HG02938 (cell line): ENCODE measurements around the gene BIRC6.
A peak's percentile ranks its signal among the peaks of the same experiment; 100 is the strongest.
"Not testable (repeated sequence)": the region's sequence is repeated elsewhere in the genome, so short reads cannot be mapped to it uniquely, and the experiment has no call there.

ENCODE experiments used
- ATAC-seq: cut with Tn5 transposase; IDR thresholded peaks from one replicate; pipeline ENCODE4 v1.9.1; 2021; ENCODE audit warnings: mild to moderate bottlenecking, moderate library complexity; ENCODE audit not compliant: unreplicated experiment

The BIRC6 gene

DNA sequence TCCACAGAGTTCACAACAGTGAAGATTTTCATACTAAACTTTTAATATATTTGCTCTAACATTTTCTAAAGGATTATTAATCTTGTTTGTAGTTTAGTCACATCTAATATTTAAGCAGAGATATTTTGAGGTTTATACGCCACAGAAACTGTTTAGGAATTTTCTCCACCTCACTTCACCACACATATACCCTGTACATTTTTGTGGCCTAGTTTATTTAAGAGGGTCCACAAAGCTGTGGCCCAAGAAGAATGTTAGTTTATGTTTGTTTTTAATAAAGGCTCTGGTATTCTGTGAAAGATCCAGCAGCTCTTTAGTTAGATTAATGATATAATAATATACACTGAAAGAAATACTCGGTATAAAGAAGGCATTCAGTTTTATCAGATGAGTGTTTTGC, 138.3 kb downstream of the BIRC6 start:
- ATAC-seq = no peak

DNA sequence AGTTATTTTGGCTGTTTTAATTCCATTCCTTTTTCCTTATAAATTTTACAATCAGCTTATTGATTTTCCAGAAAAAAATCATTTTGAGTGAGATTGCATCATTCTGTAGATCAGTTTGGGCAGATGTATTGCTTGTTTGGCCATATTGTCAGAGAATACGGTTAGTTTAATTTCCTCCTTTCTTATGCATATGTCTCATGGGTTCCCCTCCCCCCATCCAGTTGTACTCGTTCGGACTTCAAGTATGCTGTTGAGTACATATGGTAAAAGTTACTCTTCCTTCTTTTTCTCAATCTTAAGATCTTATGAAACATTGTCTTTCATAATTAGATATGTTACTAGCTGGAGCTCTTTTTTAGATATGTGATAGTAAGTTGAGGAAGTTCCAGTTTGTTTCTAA, 139.8 kb downstream of the BIRC6 start:
- no peak for ATAC-seq

DNA sequence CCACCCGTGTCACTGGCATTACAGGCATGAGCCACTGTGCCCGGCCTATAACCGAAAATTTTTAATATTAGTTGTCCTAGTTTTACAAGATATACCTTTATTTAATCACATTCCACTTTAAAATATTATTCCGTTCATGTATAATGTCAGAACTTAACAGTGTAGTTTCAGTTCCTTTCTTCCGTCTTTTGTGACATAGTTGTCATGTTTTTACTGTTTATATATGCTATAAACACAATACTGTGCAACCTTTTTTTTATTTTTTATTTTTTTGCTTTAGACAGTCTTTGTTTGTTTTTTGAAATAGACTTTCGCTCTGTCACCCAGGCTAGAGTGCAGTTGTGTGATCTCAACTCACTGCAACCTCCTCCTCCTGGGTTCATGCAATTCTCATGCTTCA, 141.5 kb downstream of the BIRC6 start:
- no peak for ATAC-seq

DNA sequence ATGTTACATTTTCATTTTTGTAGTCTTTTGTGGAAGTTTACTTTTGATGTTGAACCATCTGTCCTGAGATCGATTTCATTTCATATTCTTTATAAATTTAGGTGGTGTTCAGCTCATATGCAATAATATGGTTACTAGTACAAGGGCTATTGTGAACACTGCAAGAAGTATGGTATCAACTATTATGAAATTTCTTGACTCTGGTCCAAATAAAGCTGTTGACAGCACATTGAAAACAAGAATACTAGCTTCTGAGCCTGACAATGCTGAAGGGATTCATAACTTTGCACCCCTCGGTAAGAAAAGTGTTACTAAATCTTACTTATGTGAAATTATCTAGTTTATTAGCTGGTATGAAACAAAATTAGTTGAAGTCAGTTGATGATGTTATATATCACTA, 146.1 kb downstream of the BIRC6 start:
- ATAC-seq = no peak

DNA sequence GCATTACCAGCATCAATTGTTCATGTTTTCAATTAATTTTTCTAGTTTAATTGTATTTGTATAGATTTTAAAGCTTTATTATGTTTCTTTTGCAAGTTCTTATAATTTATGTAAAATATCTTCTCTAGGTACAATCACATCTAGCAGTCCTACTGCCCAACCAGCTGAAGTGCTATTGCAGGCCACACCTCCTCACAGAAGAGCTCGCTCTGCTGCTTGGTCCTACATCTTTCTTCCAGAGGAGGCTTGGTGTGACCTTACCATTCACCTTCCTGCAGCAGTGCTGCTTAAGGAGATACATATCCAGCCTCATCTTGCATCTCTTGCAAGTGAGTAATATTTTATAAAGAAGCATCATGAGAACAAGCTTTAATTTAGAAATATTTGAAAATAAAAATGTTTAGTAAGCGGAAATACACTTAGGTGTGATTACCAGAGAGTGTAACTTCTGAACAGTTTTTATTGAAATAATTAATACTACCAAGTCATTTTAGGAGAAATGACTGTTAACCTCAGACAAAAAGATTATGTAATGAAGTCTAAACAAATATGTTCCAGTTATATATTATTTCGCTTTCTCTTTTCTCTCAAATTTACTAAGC, 148.2 kb downstream of the BIRC6 start:
- ATAC-seq = no peak

DNA sequence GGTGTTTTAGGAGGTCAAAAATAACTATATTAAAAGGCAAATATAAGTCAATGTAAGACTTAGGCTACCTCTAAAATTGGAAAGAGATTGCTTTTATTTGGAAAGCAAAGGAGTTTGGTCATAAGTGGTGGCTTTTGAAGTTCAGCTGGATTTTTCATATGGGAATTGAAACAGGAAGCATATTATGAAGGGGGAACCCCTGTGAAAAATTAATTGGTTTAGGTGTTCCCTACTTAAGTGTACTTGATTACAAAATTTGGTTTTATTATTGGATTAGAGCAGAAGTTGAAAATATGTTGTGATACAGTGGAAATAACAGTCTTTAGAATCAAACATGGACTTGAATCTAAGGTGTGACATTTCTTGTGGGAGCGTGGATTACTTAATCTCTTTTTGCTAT, 149.6 kb downstream of the BIRC6 start:
- ATAC-seq = no peak

DNA sequence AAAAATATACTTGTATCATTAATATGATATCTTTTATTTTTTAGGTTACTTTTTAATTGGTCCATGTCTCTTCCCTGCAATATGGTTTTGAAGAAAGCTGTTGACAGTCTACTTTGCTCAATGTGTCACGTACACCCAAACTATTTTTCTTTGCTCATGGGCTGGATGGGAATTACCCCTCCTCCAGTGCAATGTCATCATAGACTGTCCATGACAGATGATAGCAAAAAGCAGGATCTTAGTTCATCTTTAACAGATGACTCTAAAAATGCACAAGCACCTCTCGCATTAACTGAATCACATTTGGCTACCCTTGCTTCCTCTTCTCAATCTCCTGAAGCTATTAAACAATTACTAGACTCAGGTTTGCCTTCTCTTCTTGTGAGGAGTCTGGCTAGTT, 158.1 kb downstream of the BIRC6 start:
- ATAC-seq = no peak

DNA sequence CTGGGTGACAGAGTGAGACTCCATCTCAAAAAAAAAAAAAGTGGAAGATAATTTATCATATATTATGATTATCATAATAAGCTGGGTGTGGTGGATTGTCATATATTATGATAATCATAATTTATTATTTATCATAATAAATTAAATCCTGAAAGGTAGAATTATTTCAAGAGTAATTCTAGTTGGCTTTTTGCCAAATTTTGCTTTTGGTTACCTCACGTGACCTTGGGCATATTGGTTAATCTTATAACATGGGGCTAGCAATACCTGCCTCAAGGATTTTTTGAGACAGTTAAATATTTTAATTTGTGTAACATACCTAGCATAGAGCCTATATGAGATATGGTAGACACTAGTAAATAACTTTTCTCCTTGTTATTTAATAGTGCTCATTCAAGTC, 159.7 kb downstream of the BIRC6 start:
- no peak for ATAC-seq

DNA sequence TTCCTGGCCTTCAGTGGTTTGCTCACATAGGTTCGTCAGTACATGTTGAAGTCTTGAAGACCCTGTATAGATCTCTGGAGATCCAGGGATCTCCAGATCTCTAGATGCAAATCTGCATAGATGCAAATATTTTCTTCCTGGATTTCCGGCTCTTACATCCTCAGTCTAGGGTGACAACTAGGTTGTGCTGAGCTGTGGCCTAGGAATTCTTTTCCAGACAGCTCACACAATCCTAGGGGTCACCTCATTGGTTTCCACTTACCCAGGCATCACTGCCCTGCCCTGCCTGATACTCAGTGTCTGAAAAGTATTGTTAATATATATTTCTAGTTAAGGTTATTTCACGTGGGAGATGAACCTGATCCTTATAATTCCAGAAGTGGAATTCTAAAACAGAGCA, 165.9 kb downstream of the BIRC6 start:
- no peak for ATAC-seq

DNA sequence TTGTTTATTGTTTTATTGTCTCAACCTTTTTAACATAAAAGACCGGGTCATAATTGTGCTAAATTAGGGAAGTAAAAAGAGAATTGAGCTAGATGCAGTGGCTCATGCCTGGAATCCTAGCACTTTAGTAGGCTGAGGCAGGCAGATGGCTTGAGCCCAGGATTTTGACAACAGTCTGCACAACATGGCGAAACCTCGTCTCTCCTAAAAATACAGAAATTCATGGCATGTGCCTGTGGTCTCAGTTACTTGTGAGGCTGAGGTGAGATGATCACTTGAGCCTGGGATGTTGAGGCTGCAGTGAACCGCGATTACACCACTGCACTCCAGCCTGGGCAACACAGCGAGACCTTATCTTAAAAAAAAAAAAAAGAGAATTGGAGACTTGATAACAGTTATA, 166.9 kb downstream of the BIRC6 start:
- ATAC-seq = no peak

DNA sequence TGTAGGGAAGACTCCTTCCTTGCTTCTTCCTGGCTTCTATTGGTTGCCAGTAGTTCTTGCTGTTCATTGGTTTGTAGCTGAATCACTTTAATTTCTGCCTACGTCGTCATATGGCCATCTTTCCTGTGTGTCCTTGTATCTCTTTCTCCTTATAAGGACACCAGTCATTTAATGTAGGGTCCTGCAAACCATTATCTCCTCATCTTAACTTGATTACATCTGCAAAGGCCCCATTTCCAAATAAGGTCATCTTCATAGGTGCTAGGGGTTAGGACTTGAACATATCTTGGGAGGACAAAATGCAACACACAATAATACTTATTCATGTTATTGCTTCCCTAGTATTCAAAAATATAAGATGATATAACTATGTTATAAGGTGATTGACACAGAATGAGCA, 175.5 kb downstream of the BIRC6 start:
- ATAC-seq = no peak

DNA sequence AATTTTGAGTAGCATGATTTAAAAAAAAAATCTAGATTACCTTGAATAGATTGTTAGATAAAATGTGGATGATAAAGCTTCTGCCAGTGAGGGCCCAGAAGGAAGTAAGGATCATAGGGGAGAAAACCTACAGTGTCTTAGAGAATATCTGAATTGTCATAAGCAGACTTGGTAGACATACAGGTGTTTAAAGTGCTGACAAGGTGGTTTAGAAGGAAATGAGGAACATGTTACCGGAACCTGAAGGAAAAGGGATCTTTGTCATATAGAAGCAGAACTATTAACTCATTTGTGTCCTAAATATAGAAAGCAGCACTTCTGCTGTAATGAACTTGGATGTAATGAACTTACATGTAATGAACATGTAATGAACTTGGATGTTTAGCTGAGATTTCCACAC, 176.1 kb downstream of the BIRC6 start:
- no peak for ATAC-seq

DNA sequence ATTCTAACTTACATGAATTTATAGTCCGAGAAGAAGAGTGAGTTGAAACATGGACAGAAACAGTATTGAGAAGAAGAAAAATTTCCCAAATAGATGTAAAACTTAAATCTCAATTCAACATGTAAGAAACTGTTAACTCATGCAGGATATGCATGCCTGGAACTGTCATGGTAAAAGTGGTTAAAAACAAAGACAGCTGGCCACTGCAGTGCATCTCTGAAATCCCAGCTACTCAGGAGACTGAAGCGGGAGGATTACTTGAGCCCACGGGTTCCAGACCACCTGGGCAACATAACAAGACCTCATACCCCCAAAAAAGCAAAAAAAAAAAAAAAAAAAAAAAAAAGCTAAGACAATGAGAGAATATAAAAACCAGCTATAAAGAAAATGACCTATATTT, 178.0 kb downstream of the BIRC6 start:
- ATAC-seq = no peak

DNA sequence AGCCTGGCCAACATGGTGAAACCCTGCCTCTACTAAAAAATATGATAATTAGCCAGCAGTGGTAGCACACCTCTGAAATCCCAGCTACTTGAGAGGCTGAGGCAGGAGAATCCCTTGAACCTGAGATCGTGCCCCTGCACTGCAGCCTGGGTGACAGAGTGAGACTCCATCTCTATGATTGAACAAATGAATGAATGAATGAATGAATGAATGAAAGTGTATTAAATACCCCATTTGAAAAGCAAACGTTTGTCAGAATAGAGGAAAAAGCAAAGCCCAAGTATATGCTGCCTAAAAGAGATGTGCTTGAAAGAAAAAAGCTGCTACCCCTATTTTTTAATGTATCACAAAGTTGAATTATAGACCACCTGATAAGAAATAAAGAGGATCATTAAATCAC, 181.9 kb downstream of the BIRC6 start:
- ATAC-seq = no peak

DNA sequence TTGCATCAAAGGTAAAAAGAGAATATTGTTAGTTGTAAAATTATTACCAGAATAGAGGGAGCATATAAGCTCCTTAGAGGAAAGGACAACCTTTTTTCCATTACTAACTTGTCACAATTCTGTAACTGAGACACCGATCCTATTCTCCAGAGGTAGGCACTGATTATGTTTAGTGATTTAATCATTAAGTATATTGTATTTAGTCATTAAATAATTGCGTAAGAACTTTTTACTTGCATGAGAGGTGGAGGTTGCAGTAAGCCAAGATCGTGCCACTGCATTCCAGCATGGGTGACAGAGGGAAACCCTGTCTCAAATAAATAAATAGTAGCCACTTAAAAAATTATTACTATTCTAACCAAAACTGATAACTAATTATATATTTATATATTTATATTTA, 195.7 kb downstream of the BIRC6 start:
- ATAC-seq = not testable (repeated sequence)

DNA sequence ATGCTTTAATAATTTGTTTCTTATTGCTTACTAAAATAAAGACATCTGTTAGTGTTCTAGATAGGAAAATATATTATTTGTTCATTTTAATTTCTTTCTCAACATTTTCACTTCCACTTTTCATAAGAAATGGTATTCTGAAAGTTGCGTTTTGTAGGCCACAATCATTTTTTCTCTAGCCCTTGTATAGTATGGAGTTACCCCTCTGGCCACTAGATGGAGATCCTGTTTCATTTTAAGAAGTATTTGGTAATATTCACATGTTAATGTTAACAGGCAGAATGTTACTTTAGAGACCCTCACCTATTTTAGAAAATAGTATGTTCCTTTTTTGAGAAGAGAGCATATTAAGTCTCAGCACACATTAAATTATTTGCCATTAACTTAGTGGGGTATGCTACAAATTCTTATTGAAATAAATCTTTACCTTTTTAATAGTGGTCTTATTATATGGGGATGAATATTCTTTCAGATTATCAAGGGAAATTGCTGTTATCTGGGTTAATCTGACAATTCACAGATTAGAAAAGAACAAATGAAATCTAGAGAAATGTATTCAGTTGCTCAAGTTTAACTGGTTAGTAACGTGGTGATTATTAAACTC, 197.1 kb downstream of the BIRC6 start:
- ATAC-seq = peak; percentile 91

DNA sequence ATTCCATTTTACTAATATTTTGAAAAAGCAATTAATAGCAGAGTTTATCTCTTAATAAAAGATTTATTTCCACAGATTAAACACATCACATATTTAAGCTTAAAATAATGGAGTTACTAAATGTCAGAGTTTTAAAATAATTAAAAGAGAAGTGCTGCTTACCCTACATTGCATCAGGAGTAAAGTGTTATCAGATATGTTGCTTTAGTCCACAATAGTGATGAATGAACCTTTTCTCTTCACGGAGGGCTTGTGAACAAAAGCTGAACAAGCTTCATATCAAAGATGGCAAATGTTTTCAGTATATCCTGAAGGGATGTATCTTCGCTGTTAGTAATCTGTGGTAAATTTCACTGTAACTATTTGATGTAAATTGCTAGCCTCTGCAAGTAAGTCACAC, 201.7 kb downstream of the BIRC6 start:
- ATAC-seq = no peak

DNA sequence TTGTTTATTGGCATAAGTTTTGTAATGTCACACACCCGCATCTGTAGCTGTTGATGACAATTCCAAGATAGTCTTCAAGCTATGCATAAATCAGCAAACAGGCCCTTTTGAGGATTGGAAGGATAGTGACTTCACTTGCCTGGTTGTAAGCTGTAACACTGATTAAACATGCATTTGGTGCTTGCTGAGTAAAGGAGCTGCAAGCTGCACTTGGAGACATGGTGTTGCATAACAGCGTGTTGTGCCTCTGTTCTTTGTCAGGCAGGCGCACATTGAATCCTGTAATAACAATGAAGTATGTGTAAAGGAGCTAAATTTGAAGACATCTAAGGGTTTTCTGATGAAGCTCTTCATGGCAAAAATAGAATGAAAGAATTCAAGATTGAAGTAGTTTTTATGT, 202.3 kb downstream of the BIRC6 start:
- ATAC-seq = no peak

DNA sequence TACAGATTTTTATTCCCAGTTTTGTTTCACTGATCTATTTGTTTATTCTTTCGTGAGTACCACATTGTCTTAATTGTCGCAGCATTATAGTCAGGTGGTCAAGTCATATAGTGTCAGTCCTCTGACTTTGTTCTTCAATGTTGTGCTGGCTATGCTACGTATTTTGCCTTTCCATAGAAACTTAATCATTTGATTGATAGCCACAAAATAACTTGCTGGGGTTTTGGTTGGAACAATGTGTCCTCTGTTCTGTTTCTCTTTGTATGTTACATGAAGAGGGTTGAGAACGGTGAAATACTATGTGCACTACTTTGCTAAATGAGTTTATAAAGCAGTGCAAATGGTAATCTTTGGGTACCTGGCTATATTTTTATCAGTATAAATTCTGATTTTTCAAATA, 206.1 kb downstream of the BIRC6 start:
- ATAC-seq = no peak

DNA sequence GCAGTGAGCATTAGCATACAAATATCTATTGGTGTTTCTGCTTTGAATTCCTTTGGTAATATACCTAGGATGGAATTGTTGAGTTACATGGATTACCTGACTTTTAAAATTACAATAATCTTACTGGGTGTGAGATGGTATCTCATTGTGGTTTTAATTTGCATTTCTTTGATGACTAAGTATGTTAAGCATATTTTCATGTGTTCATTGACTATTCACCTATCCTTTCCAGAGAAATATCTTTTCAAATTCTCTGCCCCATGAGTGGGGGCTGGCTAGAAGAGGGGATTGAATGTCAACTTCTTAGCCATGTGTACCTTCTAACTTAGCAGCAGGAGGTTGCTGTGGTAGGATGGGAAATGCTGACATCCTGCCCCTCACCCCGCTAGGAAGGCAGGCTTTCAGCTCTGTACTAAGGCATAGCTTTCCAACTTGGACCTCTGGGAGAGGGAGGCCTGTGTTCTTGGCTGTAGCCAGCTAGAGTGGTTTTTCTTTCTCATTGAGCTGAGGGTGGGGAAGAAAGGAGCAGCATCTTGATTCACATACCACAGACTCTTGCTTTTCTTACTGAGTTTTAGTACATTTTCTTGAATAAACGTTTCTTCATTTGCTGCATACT, 207.7 kb downstream of the BIRC6 start:
- no peak for ATAC-seq

DNA sequence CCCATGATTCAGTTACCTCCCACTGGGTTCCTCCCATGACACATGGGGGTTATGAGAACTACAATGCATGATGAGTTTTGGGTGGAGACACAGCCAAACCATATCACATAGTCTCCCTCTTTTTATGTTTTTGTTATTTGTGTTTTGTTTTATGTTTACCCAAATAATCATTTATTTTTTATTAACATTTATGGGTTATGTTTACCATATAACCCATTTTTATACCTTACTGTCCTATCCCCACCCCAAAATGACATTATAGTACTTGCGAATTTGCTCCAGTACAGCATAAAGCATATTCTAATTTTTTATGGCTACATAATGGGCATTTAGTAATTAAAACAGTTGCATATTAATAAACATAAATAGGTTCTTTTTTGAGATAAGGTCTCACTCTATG, 209.1 kb downstream of the BIRC6 start:
- no peak for ATAC-seq

DNA sequence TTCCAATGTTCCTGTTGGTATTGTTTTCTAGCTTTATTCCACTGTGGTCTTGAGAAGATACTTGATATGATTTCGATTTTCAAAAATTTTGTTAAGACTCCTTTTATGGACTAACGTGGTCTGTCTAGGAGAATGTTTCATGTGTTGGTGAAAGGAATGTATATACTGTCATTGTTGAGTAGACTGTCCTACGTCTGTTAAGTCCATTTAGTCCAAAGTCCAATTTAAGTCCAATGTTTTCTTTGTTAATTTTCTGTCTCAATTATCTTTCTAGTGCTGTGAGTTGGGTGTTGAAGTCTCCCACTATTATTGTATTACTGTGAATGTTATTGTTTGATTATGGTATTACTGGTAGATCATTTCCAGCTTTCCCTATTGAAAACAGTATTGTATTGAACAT, 215.2 kb downstream of the BIRC6 start:
- ATAC-seq = no peak

DNA sequence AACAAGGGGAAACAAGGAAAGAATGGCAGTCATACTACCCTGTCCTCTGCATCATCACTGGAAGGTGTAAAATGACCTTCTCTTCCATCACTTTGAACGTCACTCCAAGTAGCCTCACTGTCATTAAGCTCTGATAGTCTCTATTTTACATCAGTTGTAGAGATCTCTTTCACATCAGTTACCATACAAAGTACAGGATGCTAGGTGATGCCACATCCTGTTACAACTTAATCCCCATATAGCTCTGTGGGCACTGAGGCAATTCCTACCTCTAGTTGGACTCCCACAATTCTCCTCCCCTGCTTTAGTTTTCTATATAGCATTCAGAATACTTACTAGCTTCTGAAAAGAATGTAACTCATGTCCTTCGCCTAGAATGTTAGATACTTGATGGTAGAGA, 215.9 kb downstream of the BIRC6 start:
- ATAC-seq = no peak
